ENCODE measurements around the gene CNKSR1.

- no peak for TF ChIP-seq POLR2A (IDR thresholded peaks at IDR 0.05; ENCODE audit: low read depth, low read length)
- TF ChIP-seq POLR2AphosphoS5 (IDR thresholded peaks at IDR 0.05; ENCODE audit: low read depth, low read length), result no peak
- TF ChIP-seq SPI1 (IDR thresholded peaks at IDR 0.05; ENCODE audit: low read depth, low read length), result no peak
- no peak for TF ChIP-seq TAF1 (IDR thresholded peaks at IDR 0.05; ENCODE audit: low read depth, low read length)
These were observed 35.4 kb downstream of the CNKSR1 start for GRCh38 chr1:26212726-26213125.

Data from GM12891 (cell line).